Measurements from ENCODE around the gene BTBD7. TPM values are rescaled to one million over a fixed set of nuclear protein-coding genes. Genes with fewer than 3 reads are reported as not detected.

The BTBD7 gene
- total and polyA plus RNA-seq, 2 experiments from 2014 or later = 24.4 to 32.8 TPM

DNA sequence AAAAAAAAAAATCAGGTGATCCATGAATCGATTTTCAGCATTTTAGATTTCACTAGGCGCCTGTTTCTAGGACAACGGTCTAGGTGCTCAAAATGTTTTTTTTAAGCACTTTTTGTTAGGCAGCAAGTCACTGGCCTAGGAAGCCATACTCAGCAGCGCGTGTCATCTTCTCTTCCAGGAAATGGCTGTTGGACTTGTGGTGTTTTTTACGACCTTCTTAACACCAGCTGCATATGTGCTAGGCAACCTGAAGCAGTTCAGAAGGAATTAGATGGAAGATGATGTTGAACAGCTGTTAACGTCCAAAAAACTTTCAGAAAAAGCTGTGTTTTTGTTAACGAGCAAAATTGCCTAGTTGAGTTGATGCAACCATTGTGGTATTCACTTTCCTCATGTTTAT, 15.0 kb upstream of the BTBD7 start:
- Mint-ChIP-seq H3K36me3 (ENCODE audit: low read depth) (peaks cover 21% of the 10 kb centered on the region), H3K4me1 (peaks cover 32% of the 10 kb centered on the region), H3K9me3 (peaks cover 29% of the 10 kb centered on the region), H3K4me3 (no peak overlapping the region), H3K27ac (no peak overlapping the region), H3K27me3 (ENCODE audit: insufficient read depth, low read depth, poor library complexity) (no peaks in the 10 kb centered on the region)
- Histone ChIP-seq H3K27me3 (ENCODE audit: insufficient read depth) (no peaks in the 10 kb centered on the region), H2AFZ (no peak overlapping the region), H4K20me1 (replicated peaks; ENCODE audit: insufficient read depth) (no peaks in the 10 kb centered on the region), H3K79me2 (replicated peaks; ENCODE audit: insufficient read depth) (no peaks in the 10 kb centered on the region), H3K9me2 (ENCODE audit: insufficient read depth) (peaks cover 9% of the 10 kb centered on the region), H3K4me3 (no peak overlapping the region), H3K36me3 (ENCODE audit: insufficient read depth) (no peaks in the 10 kb centered on the region), H3K27ac (ENCODE audit: low read depth) (no peak overlapping the region), H3F3A (replicated peaks; ENCODE audit: low read depth) (0 out of 2 replicates have a peak, but pooled peaks cover 4% of the 10 kb centered on the region), H3K4me1 (ENCODE audit: insufficient read depth) (peaks cover 31% of the 10 kb centered on the region), H3K4me2 (no peak overlapping the region)
- TF ChIP-seq, protein P1, sequence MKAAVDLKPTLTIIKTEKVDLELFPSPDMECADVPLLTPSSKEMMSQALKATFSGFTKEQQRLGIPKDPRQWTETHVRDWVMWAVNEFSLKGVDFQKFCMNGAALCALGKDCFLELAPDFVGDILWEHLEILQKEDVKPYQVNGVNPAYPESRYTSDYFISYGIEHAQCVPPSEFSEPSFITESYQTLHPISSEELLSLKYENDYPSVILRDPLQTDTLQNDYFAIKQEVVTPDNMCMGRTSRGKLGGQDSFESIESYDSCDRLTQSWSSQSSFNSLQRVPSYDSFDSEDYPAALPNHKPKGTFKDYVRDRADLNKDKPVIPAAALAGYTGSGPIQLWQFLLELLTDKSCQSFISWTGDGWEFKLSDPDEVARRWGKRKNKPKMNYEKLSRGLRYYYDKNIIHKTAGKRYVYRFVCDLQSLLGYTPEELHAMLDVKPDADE (IDR thresholded peaks at IDR 0.05) = no peak
- TF ChIP-seq, protein P2, sequence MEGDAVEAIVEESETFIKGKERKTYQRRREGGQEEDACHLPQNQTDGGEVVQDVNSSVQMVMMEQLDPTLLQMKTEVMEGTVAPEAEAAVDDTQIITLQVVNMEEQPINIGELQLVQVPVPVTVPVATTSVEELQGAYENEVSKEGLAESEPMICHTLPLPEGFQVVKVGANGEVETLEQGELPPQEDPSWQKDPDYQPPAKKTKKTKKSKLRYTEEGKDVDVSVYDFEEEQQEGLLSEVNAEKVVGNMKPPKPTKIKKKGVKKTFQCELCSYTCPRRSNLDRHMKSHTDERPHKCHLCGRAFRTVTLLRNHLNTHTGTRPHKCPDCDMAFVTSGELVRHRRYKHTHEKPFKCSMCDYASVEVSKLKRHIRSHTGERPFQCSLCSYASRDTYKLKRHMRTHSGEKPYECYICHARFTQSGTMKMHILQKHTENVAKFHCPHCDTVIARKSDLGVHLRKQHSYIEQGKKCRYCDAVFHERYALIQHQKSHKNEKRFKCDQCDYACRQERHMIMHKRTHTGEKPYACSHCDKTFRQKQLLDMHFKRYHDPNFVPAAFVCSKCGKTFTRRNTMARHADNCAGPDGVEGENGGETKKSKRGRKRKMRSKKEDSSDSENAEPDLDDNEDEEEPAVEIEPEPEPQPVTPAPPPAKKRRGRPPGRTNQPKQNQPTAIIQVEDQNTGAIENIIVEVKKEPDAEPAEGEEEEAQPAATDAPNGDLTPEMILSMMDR (conservative IDR thresholded peaks at IDR 0.05; ENCODE audit: low read depth in 2 of 2) = no peak
- TF ChIP-seq EZH2phosphoT487 (IDR thresholded peaks at IDR 0.05; ENCODE audit: unreplicated experiment) (no peak), ZNF114 (CRISPR knock-in tag; IDR thresholded peaks at IDR 0.05) (no peak), NANOG (IDR thresholded peaks at IDR 0.05; ENCODE audit: borderline replicate concordance) (no peak), POLR2AphosphoS5 (IDR thresholded peaks at IDR 0.05; ENCODE audit: low read depth) (no peak), JUNB (IDR thresholded peaks at IDR 0.05; ENCODE audit: unreplicated experiment) (no peak), CREB1 (CRISPR knock-in tag; IDR thresholded peaks at IDR 0.05; ENCODE audit: low read depth) (no peak), EZH2 (IDR thresholded peaks at IDR 0.05; ENCODE audit: low read depth, unreplicated experiment) (no peak), STAT1 (IDR thresholded peaks at IDR 0.05; ENCODE audit: unreplicated experiment) (no peak), ZNF331 (CRISPR knock-in tag; IDR thresholded peaks at IDR 0.05; ENCODE audit: low read depth) (no peak)
- TF ChIP-seq, protein P3, sequence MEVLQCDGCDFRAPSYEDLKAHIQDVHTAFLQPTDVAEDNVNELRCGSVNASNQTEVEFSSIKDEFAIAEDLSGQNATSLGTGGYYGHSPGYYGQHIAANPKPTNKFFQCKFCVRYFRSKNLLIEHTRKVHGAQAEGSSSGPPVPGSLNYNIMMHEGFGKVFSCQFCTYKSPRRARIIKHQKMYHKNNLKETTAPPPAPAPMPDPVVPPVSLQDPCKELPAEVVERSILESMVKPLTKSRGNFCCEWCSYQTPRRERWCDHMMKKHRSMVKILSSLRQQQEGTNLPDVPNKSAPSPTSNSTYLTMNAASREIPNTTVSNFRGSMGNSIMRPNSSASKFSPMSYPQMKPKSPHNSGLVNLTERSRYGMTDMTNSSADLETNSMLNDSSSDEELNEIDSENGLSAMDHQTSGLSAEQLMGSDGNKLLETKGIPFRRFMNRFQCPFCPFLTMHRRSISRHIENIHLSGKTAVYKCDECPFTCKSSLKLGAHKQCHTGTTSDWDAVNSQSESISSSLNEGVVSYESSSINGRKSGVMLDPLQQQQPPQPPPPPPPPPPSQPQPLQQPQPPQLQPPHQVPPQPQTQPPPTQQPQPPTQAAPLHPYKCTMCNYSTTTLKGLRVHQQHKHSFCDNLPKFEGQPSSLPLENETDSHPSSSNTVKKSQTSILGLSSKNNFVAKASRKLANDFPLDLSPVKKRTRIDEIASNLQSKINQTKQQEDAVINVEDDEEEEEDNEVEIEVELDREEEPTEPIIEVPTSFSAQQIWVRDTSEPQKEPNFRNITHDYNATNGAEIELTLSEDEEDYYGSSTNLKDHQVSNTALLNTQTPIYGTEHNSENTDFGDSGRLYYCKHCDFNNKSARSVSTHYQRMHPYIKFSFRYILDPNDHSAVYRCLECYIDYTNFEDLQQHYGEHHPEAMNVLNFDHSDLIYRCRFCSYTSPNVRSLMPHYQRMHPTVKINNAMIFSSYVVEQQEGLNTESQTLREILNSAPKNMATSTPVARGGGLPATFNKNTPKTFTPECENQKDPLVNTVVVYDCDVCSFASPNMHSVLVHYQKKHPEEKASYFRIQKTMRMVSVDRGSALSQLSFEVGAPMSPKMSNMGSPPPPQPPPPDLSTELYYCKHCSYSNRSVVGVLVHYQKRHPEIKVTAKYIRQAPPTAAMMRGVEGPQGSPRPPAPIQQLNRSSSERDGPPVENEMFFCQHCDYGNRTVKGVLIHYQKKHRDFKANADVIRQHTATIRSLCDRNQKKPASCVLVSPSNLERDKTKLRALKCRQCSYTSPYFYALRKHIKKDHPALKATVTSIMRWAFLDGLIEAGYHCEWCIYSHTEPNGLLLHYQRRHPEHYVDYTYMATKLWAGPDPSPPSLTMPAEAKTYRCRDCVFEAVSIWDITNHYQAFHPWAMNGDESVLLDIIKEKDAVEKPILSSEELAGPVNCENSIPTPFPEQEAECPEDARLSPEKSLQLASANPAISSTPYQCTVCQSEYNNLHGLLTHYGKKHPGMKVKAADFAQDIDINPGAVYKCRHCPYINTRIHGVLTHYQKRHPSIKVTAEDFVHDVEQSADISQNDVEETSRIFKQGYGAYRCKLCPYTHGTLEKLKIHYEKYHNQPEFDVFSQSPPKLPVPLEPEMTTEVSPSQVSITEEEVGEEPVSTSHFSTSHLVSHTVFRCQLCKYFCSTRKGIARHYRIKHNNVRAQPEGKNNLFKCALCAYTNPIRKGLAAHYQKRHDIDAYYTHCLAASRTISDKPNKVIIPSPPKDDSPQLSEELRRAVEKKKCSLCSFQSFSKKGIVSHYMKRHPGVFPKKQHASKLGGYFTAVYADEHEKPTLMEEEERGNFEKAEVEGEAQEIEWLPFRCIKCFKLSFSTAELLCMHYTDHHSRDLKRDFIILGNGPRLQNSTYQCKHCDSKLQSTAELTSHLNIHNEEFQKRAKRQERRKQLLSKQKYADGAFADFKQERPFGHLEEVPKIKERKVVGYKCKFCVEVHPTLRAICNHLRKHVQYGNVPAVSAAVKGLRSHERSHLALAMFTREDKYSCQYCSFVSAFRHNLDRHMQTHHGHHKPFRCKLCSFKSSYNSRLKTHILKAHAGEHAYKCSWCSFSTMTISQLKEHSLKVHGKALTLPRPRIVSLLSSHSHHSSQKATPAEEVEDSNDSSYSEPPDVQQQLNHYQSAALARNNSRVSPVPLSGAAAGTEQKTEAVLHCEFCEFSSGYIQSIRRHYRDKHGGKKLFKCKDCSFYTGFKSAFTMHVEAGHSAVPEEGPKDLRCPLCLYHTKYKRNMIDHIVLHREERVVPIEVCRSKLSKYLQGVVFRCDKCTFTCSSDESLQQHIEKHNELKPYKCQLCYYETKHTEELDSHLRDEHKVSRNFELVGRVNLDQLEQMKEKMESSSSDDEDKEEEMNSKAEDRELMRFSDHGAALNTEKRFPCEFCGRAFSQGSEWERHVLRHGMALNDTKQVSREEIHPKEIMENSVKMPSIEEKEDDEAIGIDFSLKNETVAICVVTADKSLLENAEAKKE (CRISPR knock-in tag; IDR thresholded peaks at IDR 0.05) = no peak
- TF ChIP-seq, protein P4, sequence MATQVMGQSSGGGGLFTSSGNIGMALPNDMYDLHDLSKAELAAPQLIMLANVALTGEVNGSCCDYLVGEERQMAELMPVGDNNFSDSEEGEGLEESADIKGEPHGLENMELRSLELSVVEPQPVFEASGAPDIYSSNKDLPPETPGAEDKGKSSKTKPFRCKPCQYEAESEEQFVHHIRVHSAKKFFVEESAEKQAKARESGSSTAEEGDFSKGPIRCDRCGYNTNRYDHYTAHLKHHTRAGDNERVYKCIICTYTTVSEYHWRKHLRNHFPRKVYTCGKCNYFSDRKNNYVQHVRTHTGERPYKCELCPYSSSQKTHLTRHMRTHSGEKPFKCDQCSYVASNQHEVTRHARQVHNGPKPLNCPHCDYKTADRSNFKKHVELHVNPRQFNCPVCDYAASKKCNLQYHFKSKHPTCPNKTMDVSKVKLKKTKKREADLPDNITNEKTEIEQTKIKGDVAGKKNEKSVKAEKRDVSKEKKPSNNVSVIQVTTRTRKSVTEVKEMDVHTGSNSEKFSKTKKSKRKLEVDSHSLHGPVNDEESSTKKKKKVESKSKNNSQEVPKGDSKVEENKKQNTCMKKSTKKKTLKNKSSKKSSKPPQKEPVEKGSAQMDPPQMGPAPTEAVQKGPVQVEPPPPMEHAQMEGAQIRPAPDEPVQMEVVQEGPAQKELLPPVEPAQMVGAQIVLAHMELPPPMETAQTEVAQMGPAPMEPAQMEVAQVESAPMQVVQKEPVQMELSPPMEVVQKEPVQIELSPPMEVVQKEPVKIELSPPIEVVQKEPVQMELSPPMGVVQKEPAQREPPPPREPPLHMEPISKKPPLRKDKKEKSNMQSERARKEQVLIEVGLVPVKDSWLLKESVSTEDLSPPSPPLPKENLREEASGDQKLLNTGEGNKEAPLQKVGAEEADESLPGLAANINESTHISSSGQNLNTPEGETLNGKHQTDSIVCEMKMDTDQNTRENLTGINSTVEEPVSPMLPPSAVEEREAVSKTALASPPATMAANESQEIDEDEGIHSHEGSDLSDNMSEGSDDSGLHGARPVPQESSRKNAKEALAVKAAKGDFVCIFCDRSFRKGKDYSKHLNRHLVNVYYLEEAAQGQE (IDR thresholded peaks at IDR 0.05; ENCODE audit: unreplicated experiment) = no peak
- no peak for DNase-seq (ENCODE audit: low spot score)
- no peak for ATAC-seq

Measured in GM23338 (cell line).